ENCODE measurements around the gene NOL4L. TPM values are rescaled to one million over a fixed set of nuclear protein-coding genes. Genes with fewer than 3 reads are reported as not detected.

NOL4L gene
- total RNA-seq, 2 donors from 2014 or later: 18.0 to 59.7 TPM

DNA sequence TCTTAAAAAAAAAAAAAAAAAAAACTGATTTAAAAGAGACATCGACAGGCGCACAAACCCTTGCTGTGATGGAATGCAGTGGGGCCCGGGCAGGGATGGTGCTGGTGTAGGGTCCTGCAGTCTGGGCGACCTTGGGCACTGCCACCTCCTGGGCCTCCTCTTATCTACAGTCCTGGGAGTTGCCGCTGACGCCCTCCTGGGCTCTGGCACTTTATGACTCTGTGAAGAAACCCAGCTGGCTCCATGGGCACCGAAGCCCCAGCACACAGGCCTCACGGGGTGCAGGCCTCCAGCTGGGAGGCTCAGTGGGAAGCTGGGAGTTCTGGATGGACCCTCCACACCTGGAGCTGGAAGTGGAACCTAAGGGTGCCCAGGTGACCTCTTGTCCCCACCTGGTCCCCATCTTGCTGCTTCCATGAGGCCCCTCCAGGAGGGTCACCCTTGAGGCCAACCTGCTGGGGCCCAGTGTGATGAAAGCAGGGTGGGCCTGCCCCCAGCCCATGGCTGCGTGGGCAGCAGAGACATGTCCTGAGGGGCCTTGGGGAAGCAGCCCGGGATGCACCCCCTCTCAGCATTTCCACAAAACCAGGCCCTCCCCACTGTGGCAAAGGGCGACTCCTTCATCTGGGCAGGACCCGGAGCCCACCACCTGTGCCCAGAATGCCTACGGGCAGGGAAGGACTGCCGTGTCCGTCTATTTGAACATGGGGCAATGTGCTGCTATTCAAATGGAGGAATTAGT, 122.1 kb downstream of the NOL4L start:
- intact Hi-C loops (cut with DNase I): no loop called here
- Histone ChIP-seq H3K4me3 (no peak overlapping the region), H3K36me3 (no peaks in the 10 kb centered on the region), H3K27ac (peak overlapping the region; percentile 53 to 75), H3K4me1 (replicated peaks) (peaks cover 23% of the 10 kb centered on the region), H3K27me3 (replicated peaks; ENCODE audit: insufficient read depth) (no peaks in the 10 kb centered on the region), H3K9me3 (no peaks in the 10 kb centered on the region)
- WGBS: 55% methylated on average over 14 of the region's 15 CpGs
- TF ChIP-seq, protein P1, sequence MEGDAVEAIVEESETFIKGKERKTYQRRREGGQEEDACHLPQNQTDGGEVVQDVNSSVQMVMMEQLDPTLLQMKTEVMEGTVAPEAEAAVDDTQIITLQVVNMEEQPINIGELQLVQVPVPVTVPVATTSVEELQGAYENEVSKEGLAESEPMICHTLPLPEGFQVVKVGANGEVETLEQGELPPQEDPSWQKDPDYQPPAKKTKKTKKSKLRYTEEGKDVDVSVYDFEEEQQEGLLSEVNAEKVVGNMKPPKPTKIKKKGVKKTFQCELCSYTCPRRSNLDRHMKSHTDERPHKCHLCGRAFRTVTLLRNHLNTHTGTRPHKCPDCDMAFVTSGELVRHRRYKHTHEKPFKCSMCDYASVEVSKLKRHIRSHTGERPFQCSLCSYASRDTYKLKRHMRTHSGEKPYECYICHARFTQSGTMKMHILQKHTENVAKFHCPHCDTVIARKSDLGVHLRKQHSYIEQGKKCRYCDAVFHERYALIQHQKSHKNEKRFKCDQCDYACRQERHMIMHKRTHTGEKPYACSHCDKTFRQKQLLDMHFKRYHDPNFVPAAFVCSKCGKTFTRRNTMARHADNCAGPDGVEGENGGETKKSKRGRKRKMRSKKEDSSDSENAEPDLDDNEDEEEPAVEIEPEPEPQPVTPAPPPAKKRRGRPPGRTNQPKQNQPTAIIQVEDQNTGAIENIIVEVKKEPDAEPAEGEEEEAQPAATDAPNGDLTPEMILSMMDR (IDR thresholded peaks at IDR 0.05): no peak
- TF ChIP-seq POLR2A (IDR thresholded peaks at IDR 0.05) (no peak), POLR2AphosphoS5 (IDR thresholded peaks at IDR 0.05) (no peak)
- DNase-seq (ENCODE audit: low spot score): no peak

DNA sequence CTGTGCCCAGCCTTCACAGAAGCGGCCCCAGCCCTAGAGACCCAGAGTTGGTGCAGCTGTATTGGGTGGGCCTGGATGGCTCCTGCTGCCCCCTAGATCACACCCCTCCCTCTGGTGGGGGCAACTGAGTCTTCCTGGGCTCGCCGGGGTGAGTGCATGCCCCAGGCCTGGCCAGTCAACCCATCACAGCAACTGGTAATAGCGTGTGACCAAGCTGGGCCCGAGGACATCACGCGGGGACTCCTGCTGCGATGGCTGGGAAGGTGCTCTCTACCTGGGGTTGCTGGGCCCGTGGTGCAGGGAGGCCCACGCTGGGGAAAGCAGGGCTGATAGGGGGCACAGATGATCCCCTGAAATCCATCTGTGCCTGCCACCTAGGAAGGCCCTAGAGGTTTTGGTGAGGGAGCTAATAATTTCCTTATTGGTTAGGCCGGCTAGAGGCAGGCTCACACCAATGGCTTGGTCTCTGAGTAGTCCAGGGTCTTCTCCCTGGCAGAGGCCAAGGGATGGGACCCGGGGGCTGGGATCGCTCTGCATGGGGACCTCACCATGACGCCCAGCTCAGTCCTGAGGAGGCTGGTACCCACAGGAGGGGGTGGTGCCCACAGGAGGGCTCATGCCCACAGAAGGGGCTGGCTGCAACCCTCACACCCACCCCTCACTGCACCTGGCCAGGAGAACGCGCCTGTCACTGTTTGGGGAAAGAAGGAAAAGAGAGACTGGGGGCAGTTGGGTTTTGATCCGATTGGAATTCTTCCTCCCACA, 123.1 kb downstream of the NOL4L start:
- Histone ChIP-seq H3K27ac (no peak overlapping the region), H3K4me3 (no peak overlapping the region), H3K9me3 (no peaks in the 10 kb centered on the region), H3K27me3 (replicated peaks; ENCODE audit: insufficient read depth) (no peaks in the 10 kb centered on the region), H3K4me1 (replicated peaks) (peaks cover 24% of the 10 kb centered on the region), H3K36me3 (no peaks in the 10 kb centered on the region)
- 93% methylated on average over 11 of the region's 17 CpGs for WGBS
- TF ChIP-seq, protein P1 (IDR thresholded peaks at IDR 0.05): no peak
- TF ChIP-seq POLR2AphosphoS5 (IDR thresholded peaks at IDR 0.05): no peak
- no peak for TF ChIP-seq POLR2A (IDR thresholded peaks at IDR 0.05)
- DNase-seq (ENCODE audit: low spot score): no peak
- intact Hi-C loops (cut with DNase I): no loop called here

DNA sequence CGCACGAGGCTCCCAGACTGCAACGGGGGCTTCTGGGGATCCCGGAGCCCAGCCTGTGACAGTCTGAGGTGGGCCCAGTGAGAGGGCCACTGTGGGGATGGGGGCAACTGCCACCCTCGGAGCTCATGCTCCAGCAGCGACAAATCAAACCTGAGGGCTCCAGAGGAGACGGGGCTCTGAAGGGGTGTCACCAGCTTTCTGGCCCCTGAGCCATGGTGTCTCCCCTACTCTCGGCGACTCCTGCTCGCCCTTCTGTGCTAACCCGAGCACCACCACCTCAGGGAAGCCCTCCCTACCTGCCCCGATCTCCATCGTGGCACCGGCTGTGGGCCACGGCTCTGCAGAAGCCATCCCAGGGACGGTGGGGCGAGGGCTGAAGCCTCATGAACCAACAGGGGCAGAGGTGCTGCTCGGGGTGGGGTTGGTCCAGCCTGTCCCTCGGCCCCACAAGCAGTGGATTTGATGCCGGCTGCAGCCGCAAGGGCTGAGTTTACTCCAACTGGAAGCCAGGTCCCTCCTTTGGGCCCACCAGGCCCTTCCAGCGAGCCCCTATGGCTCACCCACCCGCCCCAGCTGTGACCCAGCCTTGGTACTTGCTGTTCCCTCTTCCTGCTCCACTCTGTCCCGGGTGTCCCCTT, 124.3 kb downstream of the NOL4L start:
- Histone ChIP-seq H3K36me3 (no peaks in the 10 kb centered on the region), H3K27ac (no peak overlapping the region), H3K4me3 (no peak overlapping the region), H3K9me3 (no peaks in the 10 kb centered on the region), H3K27me3 (replicated peaks; ENCODE audit: insufficient read depth) (no peaks in the 10 kb centered on the region), H3K4me1 (replicated peaks) (peaks cover 27% of the 10 kb centered on the region)
- intact Hi-C loops (cut with DNase I): no loop called here
- WGBS: 91% methylated on average over 19 of the region's 24 CpGs
- TF ChIP-seq POLR2A (IDR thresholded peaks at IDR 0.05): no peak
- no peak for TF ChIP-seq POLR2AphosphoS5 (IDR thresholded peaks at IDR 0.05)
- TF ChIP-seq, protein P1 (IDR thresholded peaks at IDR 0.05): no peak
- DNase-seq (ENCODE audit: low spot score): no peak

DNA sequence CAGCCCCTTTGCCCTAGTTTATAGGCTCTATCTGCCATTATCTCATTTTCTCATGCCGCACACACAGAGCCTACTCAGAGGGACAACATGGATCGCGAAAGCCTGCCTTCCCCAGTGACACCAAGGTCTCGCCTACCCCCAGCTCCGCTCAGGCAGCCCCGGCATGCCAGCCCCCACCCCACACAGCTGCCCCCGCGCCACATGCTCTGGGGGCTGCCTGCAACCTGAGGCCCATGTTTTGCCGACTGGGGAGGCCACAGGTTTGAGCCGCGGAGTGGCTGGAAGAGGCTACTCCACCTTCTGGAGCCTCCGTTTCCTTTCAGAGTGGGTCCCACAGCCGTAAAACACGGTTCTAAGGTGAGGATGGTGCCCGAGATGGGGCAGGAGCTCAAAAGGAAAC, 124.9 kb downstream of the NOL4L start:
- Histone ChIP-seq H3K27ac (no peak overlapping the region), H3K4me3 (no peak overlapping the region), H3K36me3 (no peaks in the 10 kb centered on the region), H3K9me3 (no peaks in the 10 kb centered on the region), H3K4me1 (replicated peaks) (peaks cover 22% of the 10 kb centered on the region), H3K27me3 (replicated peaks; ENCODE audit: insufficient read depth) (no peaks in the 10 kb centered on the region)
- DNase-seq (ENCODE audit: low spot score): no peak
- intact Hi-C loops (cut with DNase I): no loop called here
- WGBS: 82% methylated on average over 15 of the region's 15 CpGs
- TF ChIP-seq POLR2AphosphoS5 (IDR thresholded peaks at IDR 0.05) (no peak), POLR2A (IDR thresholded peaks at IDR 0.05) (no peak)
- TF ChIP-seq, protein P1 (IDR thresholded peaks at IDR 0.05): no peak
